Heart right ventricle (tissue), 16 donors: Measurements from ENCODE around the gene EME2. TPM values are rescaled to one million over a fixed set of nuclear protein-coding genes. Genes with fewer than 3 reads are reported as not detected.
A peak's percentile ranks its signal among the peaks of the same experiment; 100 is the strongest.

Source experiments
- ATAC-seq, 8 donors: fragments of 200-7000 bp; cut with Tn5 transposase; one replicate each; pipeline ENCODE4 v1.9.1; 2020; ENCODE audit warnings: mild to moderate bottlenecking in 8 of 8, moderate library complexity in 8 of 8, moderate number of reproducible peaks in 1 of 8
- DNase-seq, 2 donors: peaks; one replicate each; pipeline ENCODE4 v3.0.0-alpha.2; 2020
- H3K27ac ChIP-seq, 10 donors: fragments of 200-600 bp; sonication (generic) in 2 of 10; one replicate each; pipeline versions ENCODE4 v1.5.0 to v1.8.0; 2020 to 2022; ENCODE audit warnings: mild to moderate bottlenecking in 3 of 10
- H3K27me3 ChIP-seq, 7 donors: fragments of 200-600 bp; one replicate each; pipeline ENCODE4 v1.8.0; 2021 to 2022; ENCODE audit warnings: mild to moderate bottlenecking in 2 of 7
- H3K36me3 ChIP-seq, 9 donors: fragments of 200-600 bp; sonication (generic) in 1 of 9; one replicate each; pipeline versions ENCODE4 v1.5.0 to v1.8.0; 2020 to 2022; ENCODE audit warnings: mild to moderate bottlenecking in 2 of 9
- H3K4me1 ChIP-seq, 9 donors: fragments of 200-600 bp; sonication (generic) in 1 of 9; one replicate each; pipeline versions ENCODE4 v1.5.0 to v1.8.0; 2020 to 2022; ENCODE audit warnings: mild to moderate bottlenecking in 4 of 9
- H3K4me3 ChIP-seq, 10 donors: fragments of 200-600 bp; sonication (generic) in 2 of 10; one replicate each; pipeline versions ENCODE4 v1.5.0 to v1.8.0; 2020 to 2022; ENCODE audit warnings: mild to moderate bottlenecking in 7 of 10, moderate library complexity in 2 of 10
- H3K9me3 ChIP-seq, 11 donors: fragments of 200-600 bp in 10 of 11; sonication (generic) in 2 of 11; one replicate each; pipeline versions ENCODE4 v1.5.0 to v1.8.0; 2013 to 2022; ENCODE audit warnings: mild to moderate bottlenecking in 2 of 11, control low read depth in 1 of 11, moderate library complexity in 1 of 11
- WGBS, 2 donors: extraction: QIAGEN DNeasy Blood & Tissue Kit; methylation state at CpG; one replicate each; pipeline ENCODE4 v1.1.7; 2013; ENCODE audit warnings: inconsistent platforms in 1 of 2; 5-methylcytosine and 5-hydroxymethylcytosine counted together
- intact Hi-C, 10 donors: fragments of 100-400 bp; cut with DNase I; formaldehyde crosslinking; loops; one replicate each; pipeline versions ENCODE4 v1.11.1 to v1.14.2; 2022
- polyA plus RNA-seq, 2 donors: library from polyadenylated mRNA; stranded (reverse); fragments of 200-250 nt; gene quantifications; one replicate each; pipeline ENCODE4 v1.2.3, GENCODE V29; 2013
- total RNA-seq, 10 donors: library from RNA; stranded (reverse); fragmentation: NEBNext Ultra II Directional in 3 of 10; extraction: Animal tissue kit (Norgen Biotek cat#: 25700) in 3 of 10; gene quantifications; one replicate each; pipeline versions ENCODE4 v1.2.1 to v1.2.4, GENCODE V29; 2021 to 2023
- TF ChIP-seq, protein P1 (sequence below), 9 donors: fragments of 200-600 bp; sonication (generic) in 2 of 9; IDR thresholded peaks; one replicate each; pipeline versions ENCODE4 v1.5.0 to v1.8.0; 2021 to 2022; ENCODE audit warnings: antibody characterized with exemption in 9 of 9, mild to moderate bottlenecking in 5 of 9, moderate library complexity in 1 of 9
- donor health status: Arrhythmogenic right ventricular cardiomyopathy.
- donor health status: ischemic (EF 13 %, LVEDD 7.1; RV severe dilation, severe dysfunction).
- donor health status: healthy with polysubstance abuse.
- donor health status: DM: no; HTN: yes; CAD: no.
- donor health status: DM: no; HTN: no; CAD: no.
- donor health status: ischemic (EF 25% LVEDD 6.9; RV normal size, moderate dysfunction).
- donor health status: ischemic (EF 25% LVEDD 5.7; RV mildly dilated, moderate dysfunction).
- donor health status: healthy.
- donor health status: DM: yes; HTN: yes; CAD: no.
- donor health status: Ischemic cardiomyopathy.
- donor health status: ischemic (EF 35%, LVEDD 5.7; RV mildly dilated, moderate dysfunction).
- donor health status: nonischemic (EF 11% LVEDD 7.7; RV severe dilation, severe dysfunction).
- donor health status: DM: yes; HTN: yes; CAD: no.
- donor health status: PGD.
- donor health status: ischemic (EF 29% LVEDD 5.4; RV normal size, mild dysfunction).
- donor health status: nonischemic (EF 23%, LVEDD 6.1; RV moderate dilation, normal function).

The EME2 gene
- total and polyA plus RNA-seq, 12 donors, result 3.0 to 17.9 (median 7.3) TPM

DNA sequence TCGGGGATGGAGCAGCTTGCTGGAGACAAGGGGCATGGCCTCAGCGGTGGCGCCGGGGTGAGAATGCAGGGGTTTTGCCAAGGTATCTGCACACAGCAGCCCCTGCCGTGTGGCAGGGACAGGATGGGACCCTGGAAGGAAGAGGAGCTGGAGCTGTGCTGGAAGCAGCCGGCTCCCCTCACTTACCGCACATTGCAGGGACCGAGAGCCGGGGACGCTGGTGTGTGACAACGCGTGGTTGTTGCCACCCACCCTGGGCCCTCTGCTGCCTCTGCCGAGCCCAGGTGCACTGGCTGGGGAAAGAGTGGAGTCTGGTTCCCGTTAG lies 13.2 kb downstream of the EME2 start:
- ATAC-seq, result no peak
- Histone ChIP-seq H3K9me3 (no peaks in the 10 kb centered on the region), H3K4me1 (peaks cover 11 to 43% (median 24%) of the 10 kb centered on the region in 9 donors), H3K4me3 (no peak overlapping the region), H3K27ac (no peak overlapping the region), H3K36me3 (peaks cover 0 to 56% (median 12%) of the 10 kb centered on the region in 9 donors), H3K27me3 (no peaks in the 10 kb centered on the region)
- TF ChIP-seq, protein P1, sequence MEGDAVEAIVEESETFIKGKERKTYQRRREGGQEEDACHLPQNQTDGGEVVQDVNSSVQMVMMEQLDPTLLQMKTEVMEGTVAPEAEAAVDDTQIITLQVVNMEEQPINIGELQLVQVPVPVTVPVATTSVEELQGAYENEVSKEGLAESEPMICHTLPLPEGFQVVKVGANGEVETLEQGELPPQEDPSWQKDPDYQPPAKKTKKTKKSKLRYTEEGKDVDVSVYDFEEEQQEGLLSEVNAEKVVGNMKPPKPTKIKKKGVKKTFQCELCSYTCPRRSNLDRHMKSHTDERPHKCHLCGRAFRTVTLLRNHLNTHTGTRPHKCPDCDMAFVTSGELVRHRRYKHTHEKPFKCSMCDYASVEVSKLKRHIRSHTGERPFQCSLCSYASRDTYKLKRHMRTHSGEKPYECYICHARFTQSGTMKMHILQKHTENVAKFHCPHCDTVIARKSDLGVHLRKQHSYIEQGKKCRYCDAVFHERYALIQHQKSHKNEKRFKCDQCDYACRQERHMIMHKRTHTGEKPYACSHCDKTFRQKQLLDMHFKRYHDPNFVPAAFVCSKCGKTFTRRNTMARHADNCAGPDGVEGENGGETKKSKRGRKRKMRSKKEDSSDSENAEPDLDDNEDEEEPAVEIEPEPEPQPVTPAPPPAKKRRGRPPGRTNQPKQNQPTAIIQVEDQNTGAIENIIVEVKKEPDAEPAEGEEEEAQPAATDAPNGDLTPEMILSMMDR (IDR thresholded peaks at IDR 0.05), result no peak
- peak in 1 of 2 donors; percentile 14 for DNase-seq
- intact Hi-C loops, result no loop called here
- 87 to 91% methylated on average over 14 of the region's 14 CpGs for WGBS, 2 donors

DNA sequence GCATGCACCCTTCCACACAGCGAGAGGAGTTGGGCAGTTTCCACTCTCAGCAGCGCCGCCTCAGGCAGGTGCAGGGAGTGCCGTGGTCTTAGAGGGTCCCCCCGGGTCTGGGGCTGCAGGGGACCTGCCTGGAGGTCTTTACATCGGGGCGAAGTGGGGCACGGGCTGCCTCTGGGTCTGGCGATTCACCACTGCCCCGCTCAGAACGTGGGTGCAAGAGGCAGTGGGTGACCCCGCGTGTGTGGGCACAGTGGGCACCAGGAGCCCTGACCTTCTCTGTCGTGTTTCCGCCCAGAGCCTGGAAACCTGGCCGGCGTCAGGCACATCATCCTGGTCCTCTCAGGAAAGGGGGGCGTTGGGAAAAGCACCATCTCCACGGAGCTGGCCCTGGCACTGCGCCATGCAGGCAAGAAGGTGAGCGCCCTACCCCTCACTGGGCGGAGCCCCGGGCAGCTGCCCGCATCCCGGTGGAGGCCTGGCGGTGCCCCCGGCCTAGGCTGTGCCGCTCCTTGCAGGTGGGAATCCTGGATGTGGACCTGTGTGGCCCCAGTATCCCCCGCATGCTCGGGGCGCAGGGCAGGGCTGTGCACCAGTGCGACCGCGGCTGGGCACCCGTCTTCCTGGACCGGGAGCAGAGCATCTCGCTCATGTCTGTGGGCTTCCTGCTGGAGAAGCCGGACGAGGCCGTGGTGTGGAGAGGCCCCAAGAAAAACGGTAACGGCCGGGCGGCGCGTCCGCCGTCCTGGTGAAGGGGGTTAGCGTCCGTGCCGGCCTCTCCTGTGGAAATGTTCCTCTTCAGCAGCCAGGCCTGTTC lies 13.8 kb downstream of the EME2 start:
- Histone ChIP-seq H3K27ac (no peak overlapping the region), H3K27me3 (no peaks in the 10 kb centered on the region), H3K9me3 (no peaks in the 10 kb centered on the region), H3K4me1 (peaks cover 5 to 37% (median 18%) of the 10 kb centered on the region in 9 donors), H3K4me3 (no peak overlapping the region), H3K36me3 (peaks cover 0 to 58% (median 12%) of the 10 kb centered on the region in 9 donors)
- ATAC-seq (no peak), DNase-seq (peak in 1 of 2 donors; percentile 16)
- WGBS, 2 donors, result 88 to 89% methylated on average over 51 of the region's 51 CpGs
- intact Hi-C loops, result no loop called here
- TF ChIP-seq, protein P1 (IDR thresholded peaks at IDR 0.05), result no peak

DNA sequence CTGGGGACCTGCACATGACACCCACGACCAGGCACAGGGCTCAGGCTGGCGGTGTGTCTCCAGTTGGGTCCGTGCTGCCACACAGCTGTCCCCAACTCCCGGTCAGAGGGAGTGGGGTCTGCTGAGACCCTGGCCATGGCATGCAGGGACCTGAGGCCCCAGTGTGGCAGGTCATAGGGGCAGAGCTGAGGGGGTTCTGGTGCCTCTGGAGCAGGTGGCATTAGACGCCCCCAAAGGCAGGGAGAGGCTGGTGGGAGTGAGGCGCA lies 14.4 kb downstream of the EME2 start:
- H3K36me3 ChIP-seq, result peaks cover 0 to 63% (median 12%) of the 10 kb centered on the region in 9 donors
- peaks cover 4 to 33% (median 15%) of the 10 kb centered on the region in 9 donors for H3K4me1 ChIP-seq
- no peaks in the 10 kb centered on the region for H3K9me3 ChIP-seq
- intact Hi-C loops, result no loop called here
- TF ChIP-seq, protein P1 (IDR thresholded peaks at IDR 0.05), result no peak
- no peaks in the 10 kb centered on the region for H3K27me3 ChIP-seq
- H3K27ac ChIP-seq, result no peak overlapping the region
- H3K4me3 ChIP-seq, result no peak overlapping the region
- ATAC-seq, result no peak
- WGBS, 2 donors, result 90 to 93% methylated on average over 6 of the region's 6 CpGs
- no peak for DNase-seq

DNA sequence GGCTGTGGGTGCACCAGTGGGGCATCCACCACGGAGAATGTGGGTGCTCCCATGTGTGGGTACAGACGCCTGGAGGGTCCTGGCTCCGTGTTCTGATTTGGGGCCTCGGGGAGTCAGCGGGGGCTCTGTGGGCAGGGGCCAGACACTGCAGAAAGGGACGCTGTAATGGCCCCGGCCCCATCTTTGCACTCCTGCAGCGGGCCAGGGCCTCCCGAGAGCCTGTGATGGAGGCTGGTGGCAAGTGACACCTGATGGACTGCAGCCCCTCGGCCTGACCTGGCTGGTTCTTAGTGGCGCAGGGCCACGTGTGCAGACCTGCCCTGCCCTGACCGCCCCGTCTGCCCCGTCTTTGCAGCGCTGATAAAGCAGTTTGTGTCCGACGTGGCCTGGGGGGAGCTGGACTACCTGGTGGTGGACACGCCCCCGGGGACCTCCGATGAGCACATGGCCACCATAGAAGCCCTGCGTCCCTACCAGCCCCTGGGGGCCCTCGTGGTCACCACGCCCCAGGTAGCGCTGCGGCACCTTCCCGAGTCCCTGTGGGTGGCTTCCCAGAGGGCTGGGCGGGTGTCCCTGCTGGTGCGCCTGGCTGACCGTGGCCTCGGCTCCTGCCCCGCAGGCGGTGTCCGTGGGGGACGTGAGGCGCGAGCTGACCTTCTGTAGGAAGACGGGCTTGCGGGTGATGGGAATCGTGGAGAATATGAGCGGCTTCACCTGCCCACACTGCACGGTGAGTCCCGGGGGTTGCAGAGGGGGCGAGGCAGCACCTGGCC lies 14.9 kb downstream of the EME2 start:
- TF ChIP-seq, protein P1 (IDR thresholded peaks at IDR 0.05), result no peak
- Histone ChIP-seq H3K4me1 (peaks cover 4 to 33% (median 15%) of the 10 kb centered on the region in 9 donors), H3K27ac (no peak overlapping the region), H3K27me3 (no peaks in the 10 kb centered on the region), H3K4me3 (no peak overlapping the region), H3K36me3 (peaks cover 0 to 63% (median 12%) of the 10 kb centered on the region in 9 donors), H3K9me3 (no peaks in the 10 kb centered on the region)
- DNase-seq (peak; percentile 4 to 13), ATAC-seq (no peak)
- WGBS, 2 donors, result 91 to 93% methylated on average over 44 of the region's 44 CpGs
- intact Hi-C loops, result no loop called here
